ENCODE data around the gene ABCD3. TPM values are rescaled to one million over a fixed set of nuclear protein-coding genes. Genes with fewer than 3 reads are reported as not detected.

Gene ABCD3
- polyA plus RNA-seq, 2 of the 4 experiments (the other 2 are of a cell fraction), result 31.3 to 44.8 TPM

DNA sequence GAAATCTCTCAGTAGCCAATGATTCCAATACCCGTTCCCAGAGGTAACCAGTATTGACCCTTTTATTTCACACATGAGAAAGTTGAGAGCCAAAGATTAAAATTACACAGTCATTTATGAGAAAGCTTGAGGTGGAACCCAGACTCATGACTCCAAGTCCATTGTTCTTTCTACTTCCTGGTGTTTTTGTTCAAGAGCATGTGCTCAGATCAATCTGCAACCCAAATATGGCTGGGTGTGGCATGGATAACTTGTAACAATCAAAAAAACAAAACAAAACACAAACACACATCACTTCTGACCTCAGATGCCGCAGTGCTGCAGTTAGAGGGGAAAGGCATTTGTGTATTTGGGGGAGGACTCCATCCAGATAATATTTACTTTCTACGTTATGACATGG lies 18.7 kb upstream of the ABCD3 start:
- Histone ChIP-seq H3K9me3 (no peaks in the 10 kb centered on the region), H3K4me2 (no peak overlapping the region), H3K4me3 (no peak overlapping the region), H3K4me1 (peaks cover 18% of the 10 kb centered on the region; the same call in 2 of the 3 replicates), H3K27ac (no peak overlapping the region)
- DNase-seq (ENCODE audit: low read depth in 1 of 2, low spot score in 1 of 2) (no peak), ATAC-seq (no peak), FAIRE-seq (no peak)
- POLR2A ChIA-PET, result no interaction called here
- WGBS (ENCODE audit: missing lambda C conversion rate), result 84% methylated on average over 3 of the region's 3 CpGs
- TF ChIP-seq, protein P1, sequence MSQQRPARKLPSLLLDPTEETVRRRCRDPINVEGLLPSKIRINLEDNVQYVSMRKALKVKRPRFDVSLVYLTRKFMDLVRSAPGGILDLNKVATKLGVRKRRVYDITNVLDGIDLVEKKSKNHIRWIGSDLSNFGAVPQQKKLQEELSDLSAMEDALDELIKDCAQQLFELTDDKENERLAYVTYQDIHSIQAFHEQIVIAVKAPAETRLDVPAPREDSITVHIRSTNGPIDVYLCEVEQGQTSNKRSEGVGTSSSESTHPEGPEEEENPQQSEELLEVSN (IDR thresholded peaks at IDR 0.05; ENCODE audit: borderline replicate concordance, low read depth), result no peak
- TF ChIP-seq KDM1A (IDR thresholded peaks at IDR 0.05; ENCODE audit: low read depth) (no peak), HOXB5 (CRISPR knock-in tag; IDR thresholded peaks at IDR 0.05) (no peak), FOSB (CRISPR knock-in tag; IDR thresholded peaks at IDR 0.05) (no peak), NFE2L2 (conservative IDR thresholded peaks at IDR 0.05; ENCODE audit: low read length) (no peak), ZC3H11A (IDR thresholded peaks at IDR 0.05) (no peak), CHD4 (IDR thresholded peaks at IDR 0.05; ENCODE audit: borderline replicate concordance) (no peak), RAD21 (conservative IDR thresholded peaks at IDR 0.05 in 1 of 2, IDR thresholded peaks at IDR 0.05 in 1 of 2) (no peak), EHF (CRISPR knock-in tag; IDR thresholded peaks at IDR 0.05) (no peak), POLR2A (IDR thresholded peaks at IDR 0.05; ENCODE audit: low read length) (no peak), TFCP2L1 (CRISPR knock-in tag; IDR thresholded peaks at IDR 0.05) (no peak), POLR2AphosphoS2 (conservative IDR thresholded peaks at IDR 0.05; ENCODE audit: low read length) (no peak), HDAC2 (IDR thresholded peaks at IDR 0.05) (no peak)
- TF ChIP-seq, protein P2, sequence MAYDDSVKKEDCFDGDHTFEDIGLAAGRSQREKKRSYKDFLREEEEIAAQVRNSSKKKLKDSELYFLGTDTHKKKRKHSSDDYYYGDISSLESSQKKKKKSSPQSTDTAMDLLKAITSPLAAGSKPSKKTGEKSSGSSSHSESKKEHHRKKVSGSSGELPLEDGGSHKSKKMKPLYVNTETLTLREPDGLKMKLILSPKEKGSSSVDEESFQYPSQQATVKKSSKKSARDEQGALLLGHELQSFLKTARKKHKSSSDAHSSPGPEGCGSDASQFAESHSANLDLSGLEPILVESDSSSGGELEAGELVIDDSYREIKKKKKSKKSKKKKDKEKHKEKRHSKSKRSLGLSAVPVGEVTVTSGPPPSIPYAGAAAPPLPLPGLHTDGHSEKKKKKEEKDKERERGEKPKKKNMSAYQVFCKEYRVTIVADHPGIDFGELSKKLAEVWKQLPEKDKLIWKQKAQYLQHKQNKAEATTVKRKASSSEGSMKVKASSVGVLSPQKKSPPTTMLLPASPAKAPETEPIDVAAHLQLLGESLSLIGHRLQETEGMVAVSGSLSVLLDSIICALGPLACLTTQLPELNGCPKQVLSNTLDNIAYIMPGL (CRISPR knock-in tag; IDR thresholded peaks at IDR 0.05; ENCODE audit: borderline replicate concordance), result no peak
- TF ChIP-seq, protein P3, sequence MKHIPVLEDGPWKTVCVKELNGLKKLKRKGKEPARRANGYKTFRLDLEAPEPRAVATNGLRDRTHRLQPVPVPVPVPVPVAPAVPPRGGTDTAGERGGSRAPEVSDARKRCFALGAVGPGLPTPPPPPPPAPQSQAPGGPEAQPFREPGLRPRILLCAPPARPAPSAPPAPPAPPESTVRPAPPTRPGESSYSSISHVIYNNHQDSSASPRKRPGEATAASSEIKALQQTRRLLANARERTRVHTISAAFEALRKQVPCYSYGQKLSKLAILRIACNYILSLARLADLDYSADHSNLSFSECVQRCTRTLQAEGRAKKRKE (CRISPR knock-in tag; IDR thresholded peaks at IDR 0.05; ENCODE audit: low read depth), result no peak
- CTCF ChIA-PET, result interaction anchor here (0.7 to 2.5 kb wide), 3 partner anchors 36 to 64 kb away, joined by 3 to 7 read pairs (median 6); no protein-coding TSS in a partner anchor

DNA sequence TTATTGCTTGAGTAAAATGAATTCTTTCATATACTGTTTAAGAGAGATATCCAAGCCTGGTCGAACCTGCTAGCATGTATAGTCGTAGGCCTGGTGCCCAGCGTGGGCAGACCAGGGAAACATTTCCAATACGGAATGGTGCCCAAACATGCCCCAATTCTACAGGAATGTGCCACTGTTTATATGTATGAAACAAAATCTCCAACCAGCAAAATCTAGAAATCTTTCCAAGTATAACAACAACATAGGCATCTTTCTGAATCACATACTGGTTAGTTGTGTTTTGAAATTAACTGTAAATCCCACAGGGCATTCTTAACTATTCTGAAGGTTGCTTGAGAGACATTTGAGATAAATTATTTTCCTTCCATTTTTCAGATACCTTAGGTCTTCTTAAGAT lies 17.0 kb upstream of the ABCD3 start:
- TF ChIP-seq CBX8 (IDR thresholded peaks at IDR 0.05), result no peak
- TF ChIP-seq, protein P4, sequence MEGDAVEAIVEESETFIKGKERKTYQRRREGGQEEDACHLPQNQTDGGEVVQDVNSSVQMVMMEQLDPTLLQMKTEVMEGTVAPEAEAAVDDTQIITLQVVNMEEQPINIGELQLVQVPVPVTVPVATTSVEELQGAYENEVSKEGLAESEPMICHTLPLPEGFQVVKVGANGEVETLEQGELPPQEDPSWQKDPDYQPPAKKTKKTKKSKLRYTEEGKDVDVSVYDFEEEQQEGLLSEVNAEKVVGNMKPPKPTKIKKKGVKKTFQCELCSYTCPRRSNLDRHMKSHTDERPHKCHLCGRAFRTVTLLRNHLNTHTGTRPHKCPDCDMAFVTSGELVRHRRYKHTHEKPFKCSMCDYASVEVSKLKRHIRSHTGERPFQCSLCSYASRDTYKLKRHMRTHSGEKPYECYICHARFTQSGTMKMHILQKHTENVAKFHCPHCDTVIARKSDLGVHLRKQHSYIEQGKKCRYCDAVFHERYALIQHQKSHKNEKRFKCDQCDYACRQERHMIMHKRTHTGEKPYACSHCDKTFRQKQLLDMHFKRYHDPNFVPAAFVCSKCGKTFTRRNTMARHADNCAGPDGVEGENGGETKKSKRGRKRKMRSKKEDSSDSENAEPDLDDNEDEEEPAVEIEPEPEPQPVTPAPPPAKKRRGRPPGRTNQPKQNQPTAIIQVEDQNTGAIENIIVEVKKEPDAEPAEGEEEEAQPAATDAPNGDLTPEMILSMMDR (IDR thresholded peaks at IDR 0.05), result no peak
- TF ChIP-seq, protein P1 (IDR thresholded peaks at IDR 0.05; ENCODE audit: borderline replicate concordance, low read depth), result no peak
- POLR2A ChIA-PET, result no interaction called here
- Histone ChIP-seq H3K4me1 (peaks cover 14% of the 10 kb centered on the region; the same call in 2 of the 3 replicates), H3K4me2 (no peak overlapping the region), H3K4me3 (no peak overlapping the region), H3K9me3 (no peaks in the 10 kb centered on the region), H3K27ac (no peak overlapping the region)
- FAIRE-seq (no peak), ATAC-seq (no peak), DNase-seq (ENCODE audit: low read depth in 1 of 2, low spot score in 1 of 2) (no peak)
- whole genome bisulfite sequencing (ENCODE audit: missing lambda C conversion rate), result 88% methylated on average over 4 of the region's 4 CpGs
- CTCF ChIA-PET, result interaction anchor here (1.1 to 2.5 kb wide), 3 partner anchors 14 to 65 kb away, joined by 3 to 7 read pairs (median 6); no protein-coding TSS in a partner anchor

DNA sequence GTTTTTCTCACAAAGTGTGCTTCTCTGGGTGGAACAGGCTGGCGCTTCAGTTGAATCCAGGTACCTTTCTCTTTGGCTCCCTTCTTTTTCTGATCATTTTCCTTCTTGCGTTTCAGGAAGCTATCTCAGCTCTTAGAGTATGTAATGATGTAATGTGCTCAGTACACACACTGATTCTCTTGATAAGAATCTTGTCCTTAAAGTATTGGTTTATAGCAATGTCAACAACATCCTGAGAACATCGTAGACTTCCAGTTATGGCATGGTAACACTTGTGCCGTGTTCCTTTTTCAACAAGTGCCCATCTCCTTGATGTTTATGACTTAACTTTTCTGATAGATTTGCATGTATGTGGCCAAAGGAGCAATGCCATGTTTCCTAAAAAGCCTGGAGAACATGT lies 11.7 kb upstream of the ABCD3 start:
- ATAC-seq, result no peak
- TF ChIP-seq, protein P5, sequence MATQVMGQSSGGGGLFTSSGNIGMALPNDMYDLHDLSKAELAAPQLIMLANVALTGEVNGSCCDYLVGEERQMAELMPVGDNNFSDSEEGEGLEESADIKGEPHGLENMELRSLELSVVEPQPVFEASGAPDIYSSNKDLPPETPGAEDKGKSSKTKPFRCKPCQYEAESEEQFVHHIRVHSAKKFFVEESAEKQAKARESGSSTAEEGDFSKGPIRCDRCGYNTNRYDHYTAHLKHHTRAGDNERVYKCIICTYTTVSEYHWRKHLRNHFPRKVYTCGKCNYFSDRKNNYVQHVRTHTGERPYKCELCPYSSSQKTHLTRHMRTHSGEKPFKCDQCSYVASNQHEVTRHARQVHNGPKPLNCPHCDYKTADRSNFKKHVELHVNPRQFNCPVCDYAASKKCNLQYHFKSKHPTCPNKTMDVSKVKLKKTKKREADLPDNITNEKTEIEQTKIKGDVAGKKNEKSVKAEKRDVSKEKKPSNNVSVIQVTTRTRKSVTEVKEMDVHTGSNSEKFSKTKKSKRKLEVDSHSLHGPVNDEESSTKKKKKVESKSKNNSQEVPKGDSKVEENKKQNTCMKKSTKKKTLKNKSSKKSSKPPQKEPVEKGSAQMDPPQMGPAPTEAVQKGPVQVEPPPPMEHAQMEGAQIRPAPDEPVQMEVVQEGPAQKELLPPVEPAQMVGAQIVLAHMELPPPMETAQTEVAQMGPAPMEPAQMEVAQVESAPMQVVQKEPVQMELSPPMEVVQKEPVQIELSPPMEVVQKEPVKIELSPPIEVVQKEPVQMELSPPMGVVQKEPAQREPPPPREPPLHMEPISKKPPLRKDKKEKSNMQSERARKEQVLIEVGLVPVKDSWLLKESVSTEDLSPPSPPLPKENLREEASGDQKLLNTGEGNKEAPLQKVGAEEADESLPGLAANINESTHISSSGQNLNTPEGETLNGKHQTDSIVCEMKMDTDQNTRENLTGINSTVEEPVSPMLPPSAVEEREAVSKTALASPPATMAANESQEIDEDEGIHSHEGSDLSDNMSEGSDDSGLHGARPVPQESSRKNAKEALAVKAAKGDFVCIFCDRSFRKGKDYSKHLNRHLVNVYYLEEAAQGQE (IDR thresholded peaks at IDR 0.05), result no peak
- TF ChIP-seq RCOR1 (IDR thresholded peaks at IDR 0.05; ENCODE audit: low read depth, low read length), result no peak
- no peak for TF ChIP-seq MAZ (IDR thresholded peaks at IDR 0.05; ENCODE audit: borderline replicate concordance, low read depth, low read length)
- TF ChIP-seq CEBPB (IDR thresholded peaks at IDR 0.05), result no peak
- POLR2A ChIA-PET, result interaction anchor here (1.3 kb wide), 1 partner anchor 11 kb away, joined by 3 read pairs; no protein-coding TSS in a partner anchor
- 70% methylated on average over 4 of the region's 4 CpGs for whole genome bisulfite sequencing (ENCODE audit: missing lambda C conversion rate)
- Histone ChIP-seq H3K27ac (no peak overlapping the region), H3K9me3 (no peaks in the 10 kb centered on the region), H3K4me2 (no peak overlapping the region), H3K4me1 (no peaks in the 10 kb centered on the region), H3K4me3 (no peak overlapping the region)
- no peak for DNase-seq (ENCODE audit: low read depth in 1 of 2, low spot score in 1 of 2)
- no peak for FAIRE-seq
- CTCF ChIA-PET, result interaction anchor here (0.6 to 2.1 kb wide), 4 partner anchors 10 to 634 kb away, joined by 3 to 6 read pairs (median 4); no protein-coding TSS in a partner anchor

All from A549 (cell line).